HG03439 (cell line): ENCODE measurements around the gene CCDC188.

Experiments used
- ATAC-seq: cut with Tn5 transposase; IDR thresholded peaks from one replicate; pipeline ENCODE4 v1.9.1; 2021; ENCODE audit warnings: mild to moderate bottlenecking, moderate library complexity; ENCODE audit not compliant: unreplicated experiment

Gene CCDC188

DNA sequence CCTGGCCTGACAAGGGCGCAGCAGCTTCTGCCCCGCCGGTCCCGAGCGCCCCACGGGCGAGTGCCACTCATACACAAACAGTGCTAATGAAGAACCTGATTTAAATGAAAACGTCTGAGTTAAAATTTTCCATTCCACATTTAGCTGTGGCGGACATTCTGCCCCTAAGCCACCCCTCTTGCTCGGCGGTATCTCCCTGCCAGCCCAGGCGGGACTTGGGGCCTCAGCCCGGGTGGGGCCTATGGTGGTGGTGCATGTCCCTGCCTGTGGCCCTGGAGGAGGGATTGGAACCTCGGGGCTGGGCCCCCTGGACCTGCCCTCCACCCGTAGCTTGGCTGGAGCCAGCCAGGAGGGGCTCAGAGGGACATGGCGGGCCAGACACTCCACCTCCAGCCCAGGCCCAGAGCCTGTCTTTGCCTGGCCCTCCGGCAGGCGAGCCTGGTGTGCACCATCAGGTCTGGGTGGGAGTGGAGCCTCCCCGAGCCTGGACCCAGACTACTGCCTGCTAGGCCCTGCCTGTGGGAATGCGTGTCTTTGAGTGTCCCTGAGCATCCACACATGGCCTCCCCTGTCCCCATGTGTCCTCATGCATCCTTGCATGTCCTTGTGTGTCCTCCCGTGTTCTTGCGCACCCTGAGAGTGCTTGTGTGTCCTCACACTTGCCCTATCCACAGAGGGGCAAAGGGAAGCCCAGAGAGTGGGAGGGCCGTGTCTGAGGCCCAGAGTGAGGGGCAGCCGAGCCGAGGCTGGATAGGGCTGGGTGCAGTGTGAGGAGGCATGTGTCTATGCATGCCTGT, 14.9 kb downstream of the CCDC188 start:
- no peak for ATAC-seq

DNA sequence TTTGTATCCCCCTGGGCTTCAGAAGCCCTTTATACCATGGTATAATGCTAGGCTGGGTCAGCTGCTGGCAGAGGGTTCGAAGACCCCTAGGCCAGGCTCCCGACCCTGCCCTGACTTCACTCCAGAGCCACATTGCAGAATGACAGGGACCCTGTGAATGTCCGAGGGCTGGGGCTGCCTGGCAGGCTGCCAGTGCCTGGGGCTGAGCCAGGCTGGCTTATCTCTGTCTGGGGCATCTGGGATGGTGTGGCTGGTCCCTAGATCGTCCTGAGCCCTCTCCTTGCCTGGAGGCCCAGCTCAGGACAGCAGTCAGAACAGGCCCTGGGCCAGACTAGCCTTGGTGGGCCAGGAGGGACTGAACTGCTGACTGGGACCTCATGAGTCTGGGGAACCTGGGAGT, 15.6 kb downstream of the CCDC188 start:
- no peak for ATAC-seq

DNA sequence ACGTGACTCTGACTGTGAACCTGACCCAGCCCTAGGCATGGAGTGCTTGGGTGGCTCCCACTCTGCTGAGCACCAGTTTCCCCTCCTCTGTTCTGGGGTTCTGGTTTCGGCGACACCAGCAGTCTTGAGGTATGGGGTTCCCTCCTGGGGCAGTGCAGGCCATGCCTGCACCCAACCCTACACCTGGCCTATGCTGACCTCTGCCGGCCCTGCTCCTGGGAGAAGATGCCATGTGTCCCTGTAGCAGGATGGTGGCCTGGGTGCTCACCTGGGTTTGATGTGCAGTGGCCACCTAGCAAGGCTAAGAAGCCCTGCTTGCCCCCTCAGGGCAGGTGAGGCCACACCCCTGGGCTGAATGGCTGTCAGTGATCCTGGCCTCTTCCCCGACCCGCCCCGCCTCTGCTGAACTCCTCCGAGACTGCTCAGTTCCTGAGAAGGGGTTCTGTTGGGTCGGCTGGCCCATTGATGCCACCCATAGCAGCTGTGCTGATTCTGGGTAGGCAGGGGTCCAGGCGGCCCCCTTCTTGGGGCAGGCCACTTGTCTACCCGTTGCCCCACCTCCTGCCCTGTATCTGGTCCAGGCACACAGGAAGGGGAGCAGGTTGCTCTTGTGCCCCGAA, 16.8 kb downstream of the CCDC188 start:
- ATAC-seq, result no peak

DNA sequence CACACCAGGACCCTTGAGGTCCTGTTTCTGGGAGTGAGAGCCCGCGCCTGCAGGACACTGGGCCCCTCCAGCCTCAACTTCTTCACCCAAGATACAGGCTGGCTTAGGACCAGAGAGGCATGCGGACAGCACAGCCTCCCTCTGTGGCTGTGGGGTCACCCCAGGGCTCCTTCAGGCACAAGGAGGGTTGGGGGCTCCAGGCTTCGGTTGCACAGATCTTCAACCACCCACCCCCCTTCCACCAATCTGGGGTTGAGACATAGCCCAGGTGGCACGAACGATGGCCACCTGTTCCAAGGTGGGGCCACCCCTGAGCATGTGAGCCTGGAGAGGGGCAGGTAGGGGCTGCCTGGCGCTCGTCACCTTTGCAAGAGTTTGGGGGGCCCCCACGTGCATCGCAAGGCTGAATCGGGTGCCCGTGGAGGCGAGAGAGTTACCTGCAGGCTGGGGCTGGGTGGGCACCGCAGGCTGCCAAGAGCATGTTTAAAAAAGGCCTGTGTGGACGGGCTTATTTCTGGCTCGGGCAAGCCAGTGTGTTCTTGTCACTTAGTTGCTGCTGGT, 18.1 kb downstream of the CCDC188 start:
- ATAC-seq, result no peak

DNA sequence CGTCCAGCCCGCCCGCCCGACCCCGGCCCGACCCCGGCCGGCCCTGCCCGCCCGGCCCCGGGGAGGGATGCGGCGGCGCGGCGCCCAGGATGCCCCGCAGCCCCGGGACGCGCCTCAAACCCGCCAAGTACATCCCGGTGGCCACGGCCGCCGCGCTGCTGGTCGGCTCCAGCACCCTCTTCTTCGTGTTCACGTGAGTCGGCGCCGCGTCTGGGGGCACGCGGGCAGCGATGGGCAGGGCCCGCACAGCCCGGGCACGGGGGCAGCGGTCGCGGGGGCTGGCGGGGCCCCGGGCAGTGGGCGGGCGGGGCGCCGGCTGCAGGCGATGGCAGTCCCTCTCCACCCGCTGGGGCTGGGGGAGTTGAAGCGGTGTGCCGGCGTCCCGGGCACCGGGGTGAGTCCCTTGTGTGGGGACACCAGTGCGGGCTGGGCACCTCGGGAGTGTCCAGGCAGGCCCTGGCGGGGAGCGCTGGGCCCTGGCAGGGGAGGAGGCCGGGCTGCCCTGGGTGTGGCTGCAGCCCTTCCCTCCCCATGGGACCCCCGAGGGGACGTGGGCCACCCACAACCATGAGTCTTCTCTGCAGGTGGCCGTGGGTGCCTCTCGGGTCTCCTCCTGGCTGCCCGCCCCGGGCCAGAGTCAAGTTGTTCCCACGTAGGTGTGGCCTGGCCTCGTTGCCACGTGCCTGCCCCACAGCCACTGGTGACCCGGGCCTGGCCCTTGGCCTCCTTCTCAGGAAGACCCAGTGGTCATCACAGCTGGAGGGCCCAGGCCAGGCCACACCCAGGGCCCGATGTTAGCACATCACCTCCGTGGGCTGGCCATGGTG, 18.8 kb downstream of the CCDC188 start:
- no peak for ATAC-seq

DNA sequence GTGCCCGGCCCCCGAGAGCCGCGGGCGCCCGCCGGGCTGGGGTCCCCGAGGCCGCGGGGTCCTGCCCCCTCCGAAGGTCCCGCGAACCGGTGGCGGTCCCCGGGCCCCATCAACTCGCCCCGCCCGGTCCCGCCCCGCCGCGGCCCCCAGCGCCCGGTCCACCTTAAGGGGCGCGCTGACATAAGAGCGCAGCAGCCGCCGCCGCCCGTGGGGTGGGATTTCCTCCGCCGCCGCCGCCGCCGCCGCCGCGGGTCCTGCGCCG, 19.3 kb downstream of the CCDC188 start, which contains the start of gene ZDHHC8:
Gene ZDHHC8 (plus strand): TSS at position 208 of the 262 bp plus-strand sequence. CDS start 144 bp downstream, outside the sequence.
- ATAC-seq, result no peak

DNA sequence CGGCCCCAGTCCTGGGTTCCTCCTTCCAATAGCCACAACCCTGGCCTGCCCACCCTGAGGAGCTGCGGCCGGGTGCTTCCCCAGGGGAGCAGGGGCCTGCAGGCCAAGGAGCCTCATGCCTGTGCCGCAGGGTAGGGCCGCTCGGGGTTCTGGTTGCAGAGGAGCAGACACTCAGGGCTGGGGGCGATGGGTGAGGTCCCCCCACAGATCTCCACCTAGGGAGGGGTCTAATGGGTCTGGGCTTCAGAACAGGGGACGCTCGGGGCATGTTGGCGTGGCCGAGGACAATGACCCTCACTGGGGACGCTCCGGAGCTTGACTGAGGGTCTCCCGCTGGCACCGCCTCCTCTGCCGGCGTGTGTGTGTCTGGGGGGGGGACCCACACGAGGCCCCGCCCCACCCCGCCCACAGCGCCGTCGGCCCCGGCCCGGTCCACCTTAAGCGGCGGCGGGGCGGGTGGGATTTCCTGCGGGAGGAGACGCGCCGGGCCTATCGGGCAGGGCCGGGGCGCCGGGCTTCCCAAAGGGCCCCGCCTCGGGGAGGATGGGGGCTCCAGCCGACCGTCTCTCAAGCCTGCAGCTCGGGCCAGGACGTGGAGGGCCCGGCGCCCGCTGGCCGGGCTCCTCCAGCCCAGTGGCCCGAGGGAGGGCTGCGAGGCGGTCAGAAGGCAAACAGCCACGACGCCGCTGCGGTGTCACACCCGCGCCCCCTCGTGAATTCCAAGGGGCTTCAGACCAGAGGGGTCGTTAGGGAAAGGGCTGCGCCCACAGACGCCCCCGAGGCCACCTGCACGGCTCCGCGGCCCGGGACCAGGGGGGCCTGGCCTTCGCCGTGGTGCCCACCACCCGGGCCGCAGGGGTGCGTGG, 19.9 kb downstream of the CCDC188 start:
- no peak for ATAC-seq

DNA sequence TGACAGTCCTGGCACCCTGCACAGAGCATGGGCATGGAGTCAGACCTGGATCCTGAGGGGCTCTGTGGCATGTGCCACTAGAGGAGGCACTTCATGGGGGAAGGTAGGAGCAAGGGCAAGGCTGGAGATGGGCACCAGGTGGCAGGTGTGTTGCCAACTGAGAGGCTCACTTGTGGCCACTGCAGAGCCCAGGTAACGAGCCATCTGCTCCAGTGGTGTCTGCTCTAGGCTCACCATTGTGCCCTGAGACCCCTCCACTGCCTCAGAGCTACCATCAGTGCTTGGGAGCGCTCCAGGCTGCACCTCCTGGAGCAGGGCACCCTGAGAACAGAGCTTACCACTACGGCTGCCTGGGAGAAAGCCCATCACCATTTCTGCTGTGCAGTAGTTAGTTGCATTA, 20.5 kb downstream of the CCDC188 start:
- ATAC-seq, result no peak

DNA sequence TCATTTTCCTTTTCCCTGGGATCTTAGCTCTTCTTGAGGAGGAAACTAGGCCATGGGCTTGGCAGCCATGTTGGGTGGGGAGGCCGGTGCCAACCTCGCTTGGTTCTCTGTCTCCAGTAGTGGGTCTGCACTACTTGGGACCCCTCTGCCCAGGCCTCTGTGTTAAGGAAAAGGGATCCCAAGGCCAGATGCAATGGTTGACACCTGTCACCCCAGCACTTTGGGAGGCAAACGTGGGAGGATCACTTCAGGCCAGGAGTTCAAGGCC, 21.2 kb downstream of the CCDC188 start:
- no peak for ATAC-seq

DNA sequence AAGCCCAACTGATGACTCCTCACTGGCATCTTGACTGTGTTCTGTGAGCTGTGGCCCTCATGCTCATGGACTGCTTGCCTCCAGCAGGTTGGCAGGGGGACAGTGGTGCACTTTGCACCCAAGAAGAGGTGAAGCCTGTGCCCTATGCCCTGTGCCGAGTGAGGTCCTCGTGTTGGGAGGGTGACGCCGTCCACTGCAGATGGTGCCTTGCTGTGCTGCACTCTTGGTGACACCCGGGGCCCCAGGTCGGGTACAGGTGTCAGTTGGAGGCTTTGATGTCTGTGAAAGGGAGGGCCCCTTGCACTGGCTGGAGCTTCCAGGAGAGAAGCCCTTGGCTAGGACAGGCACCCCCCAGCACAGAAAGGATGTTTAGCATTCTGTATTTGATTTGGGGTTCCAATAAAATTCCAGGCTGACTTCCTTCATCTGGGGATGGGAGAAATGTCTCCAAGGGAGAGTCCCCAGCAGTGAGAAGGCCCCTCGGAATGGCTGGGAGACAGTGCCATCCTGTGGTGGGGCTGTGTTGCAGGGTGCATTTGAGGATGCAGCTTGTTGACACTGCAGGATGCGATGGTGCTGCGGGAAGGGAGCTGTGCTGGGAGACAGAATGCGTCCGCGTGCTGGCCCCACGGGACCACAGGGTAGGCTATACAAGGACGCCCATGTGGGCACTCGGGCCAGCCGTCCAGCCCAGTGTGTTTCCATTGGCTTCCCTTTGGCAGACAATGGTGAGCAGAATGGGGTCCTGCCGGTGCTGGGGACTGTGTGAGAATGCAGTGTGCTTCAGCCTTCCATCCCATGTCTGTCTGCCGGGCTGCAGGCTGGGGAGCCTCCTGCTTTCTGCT, 21.7 kb downstream of the CCDC188 start:
- no peak for ATAC-seq

DNA sequence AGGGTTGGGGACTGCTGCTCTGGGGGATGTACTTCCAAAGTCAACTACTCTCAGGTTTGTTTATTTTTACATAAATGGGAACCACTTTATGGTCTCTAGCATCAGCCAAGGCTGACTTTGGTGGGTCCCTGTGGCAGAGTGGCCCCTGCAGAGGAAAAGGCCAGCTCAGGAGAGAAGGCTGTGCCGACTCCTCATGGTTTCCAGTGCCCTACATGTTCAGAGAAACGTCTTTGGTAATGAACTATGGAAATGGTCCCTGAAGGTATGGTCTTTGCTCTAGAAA, 22.3 kb downstream of the CCDC188 start:
- ATAC-seq, result no peak

DNA sequence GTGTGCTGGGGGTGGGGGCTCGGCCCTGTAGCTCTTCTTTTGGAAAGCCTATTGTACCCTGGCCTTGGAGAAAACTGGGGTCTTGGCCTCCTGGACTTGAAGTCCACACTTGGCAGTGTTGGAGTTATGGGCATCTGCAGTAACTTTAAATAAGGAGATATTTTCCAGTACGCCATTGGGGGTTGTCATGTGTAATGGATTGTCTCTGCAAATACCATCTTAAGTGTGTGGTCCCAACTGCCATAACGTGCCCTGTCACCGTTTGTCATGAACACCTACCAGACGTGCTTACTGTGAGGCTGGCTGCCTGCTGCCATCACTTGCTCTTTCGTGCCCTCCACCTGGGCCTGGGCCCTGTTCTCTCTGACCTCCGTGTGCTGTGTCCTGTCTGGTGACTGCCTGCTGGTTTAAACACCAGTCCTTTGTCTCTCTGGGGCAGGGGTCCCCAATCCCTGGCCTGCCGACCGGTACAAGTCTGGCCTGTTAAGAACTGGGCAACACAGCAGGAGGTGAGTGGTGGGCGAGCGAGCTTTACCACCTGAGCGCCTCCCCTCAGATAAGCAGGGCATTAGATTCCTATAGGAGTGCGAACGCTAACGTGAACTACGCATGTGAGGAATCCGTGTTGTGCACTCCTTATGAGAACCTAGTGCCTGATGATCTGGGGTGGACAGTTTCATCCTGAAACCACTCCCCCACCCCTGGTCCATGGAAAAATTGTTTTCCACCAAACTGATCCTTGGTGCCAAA, 22.8 kb downstream of the CCDC188 start:
- ATAC-seq, result no peak

DNA sequence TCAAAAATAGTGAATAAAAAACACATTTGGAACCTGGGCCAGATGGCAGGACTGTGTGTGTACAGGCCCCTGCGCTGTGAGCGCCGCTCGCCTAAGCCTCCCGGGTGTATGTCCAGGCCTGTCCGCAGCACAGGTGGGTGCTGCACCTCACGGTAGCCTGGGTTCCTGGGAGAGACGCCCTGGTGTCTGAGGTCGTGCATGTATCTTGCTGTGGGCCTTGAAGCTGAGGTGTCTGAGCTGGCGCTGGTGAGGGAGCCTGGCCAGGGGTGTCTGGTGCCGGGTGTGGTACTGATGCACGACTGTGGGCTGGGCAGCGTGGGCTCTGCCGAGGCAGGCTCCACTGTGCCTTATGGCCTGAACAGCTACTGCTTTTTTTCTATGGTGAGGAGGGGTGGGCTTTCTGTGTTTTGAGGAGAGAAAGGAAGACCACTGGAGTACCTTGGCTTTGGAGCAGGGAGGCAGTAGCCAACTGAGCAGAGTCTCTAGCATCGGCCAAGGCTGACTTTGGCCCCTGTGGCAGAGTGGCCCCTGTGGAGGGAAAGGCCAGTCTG, 23.5 kb downstream of the CCDC188 start:
- ATAC-seq, result no peak

DNA sequence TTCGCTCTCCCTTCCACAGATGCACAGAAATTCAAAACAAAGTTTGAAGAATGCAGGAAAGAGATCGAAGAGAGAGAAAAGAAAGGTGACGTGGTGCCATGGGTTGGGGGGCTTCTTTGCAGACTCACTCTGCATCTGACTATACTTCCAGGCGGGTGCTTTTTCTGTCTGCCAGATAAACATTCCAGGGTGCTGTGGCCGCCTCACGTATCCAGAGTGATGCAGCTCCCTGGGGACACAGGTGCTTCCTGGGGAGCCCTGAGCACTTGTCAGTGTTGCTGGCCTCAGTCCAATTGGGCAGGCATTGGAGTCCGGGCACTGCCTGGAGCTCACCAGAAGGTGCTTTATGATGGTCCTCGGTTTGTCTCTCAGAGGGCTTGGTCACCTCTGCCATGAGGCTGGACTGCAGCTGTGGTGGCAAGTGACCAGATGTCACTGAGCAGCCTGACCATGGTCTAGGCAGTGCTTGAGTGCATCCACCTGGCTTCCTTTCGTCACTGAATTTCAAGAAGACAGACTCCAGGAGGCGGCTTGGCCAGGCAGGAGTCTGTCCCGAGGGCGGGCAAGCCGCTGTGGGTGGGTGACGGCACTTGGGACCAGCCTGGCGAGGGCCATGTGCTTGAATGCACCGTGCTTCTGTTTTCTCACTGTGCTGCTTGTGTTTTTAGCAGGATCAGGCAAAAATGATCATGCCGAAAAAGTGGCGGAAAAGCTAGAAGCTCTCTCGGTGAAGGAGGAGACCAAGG, 24.4 kb downstream of the CCDC188 start:
- no peak for ATAC-seq

DNA sequence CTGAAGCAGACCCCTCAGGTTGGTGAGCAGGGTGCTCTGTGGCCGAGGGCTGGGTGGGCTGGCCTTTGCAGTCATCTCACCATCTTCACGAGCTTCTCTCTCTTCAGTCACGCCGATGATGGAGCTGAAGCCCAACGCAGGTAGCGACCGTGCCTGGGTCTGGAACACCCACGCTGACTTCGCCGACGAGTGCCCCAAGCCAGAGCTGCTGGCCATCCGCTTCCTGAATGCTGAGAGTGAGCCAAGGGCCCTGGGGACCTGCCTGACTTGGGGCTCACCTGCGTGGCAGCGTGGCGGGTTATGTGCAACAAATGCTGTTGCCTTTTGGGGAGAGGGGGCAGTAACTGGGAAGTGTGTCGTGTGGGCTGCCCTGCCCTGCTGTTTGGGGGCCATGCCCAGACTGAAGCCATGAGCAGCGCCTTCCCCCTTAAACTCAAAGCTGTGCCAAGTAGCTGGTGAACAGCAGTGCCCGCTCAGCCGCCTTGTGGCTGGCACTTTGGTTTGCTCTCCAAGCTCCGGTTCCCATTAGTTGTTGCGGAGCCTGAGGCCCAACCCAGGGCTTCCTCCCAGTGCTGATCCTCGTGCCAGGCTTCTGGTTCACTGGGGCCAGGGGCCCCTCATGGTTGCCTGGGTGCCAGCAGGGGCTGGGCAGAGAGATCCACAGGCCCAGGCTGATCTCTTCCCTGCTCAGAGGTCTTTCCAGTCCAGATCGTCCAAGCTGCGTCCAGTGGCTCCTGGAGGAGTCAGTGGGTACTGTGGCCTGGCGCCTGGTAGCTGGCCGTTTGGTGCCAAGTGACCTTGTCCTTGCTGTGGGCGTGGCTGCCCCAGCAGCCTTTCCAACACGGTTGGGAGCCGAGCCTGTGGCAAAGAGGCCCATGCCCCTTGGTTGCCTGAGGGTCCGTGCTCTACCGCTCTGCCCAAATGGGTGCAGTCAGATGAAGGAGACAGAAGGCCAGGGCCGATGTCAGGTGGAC, 25.4 kb downstream of the CCDC188 start:
- no peak for ATAC-seq

DNA sequence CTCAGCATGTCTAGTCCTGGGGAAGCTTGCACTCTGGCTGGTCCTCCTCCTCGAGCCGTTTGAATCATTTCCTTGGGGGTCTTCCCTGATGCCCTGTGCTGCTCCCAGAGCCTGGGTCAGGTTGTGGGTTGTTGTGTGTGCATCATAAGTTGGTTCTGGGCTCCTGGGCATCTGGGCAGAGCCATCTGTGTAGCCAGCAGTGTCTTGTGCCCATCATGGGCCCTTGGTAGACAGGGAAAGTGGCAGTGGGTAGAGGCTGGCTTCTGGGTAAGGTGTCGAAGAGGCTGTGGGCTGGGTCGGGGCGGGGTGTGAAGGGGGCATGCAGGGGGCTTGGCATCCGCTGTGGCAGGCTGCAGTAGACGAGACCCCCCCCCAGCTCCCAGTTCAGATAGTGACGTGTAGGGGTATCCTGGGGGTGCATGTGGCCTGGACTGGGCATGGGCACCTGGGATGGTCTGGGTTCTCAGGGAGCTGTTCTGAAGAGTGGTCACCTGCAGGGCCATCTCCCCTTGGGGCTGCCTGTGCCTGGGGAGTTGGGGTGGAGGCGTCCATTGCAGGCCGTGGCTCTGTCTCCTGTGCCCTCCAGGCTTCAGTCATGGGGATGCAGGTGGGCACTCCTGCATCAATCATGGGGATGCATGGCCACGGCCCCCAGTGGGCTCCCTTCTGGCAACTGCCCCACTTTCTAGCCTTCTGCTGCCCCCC, 26.6 kb downstream of the CCDC188 start:
- ATAC-seq, result no peak
